AG09319 (cell line): ENCODE measurements around the gene DTWD2.

Experiments used
- DNase-seq: peaks from one replicate; pipeline ENCODE4 v3.0.0-alpha.2; 2010; ENCODE audit warnings: low read depth; ENCODE audit errors: extremely low read depth
- TF ChIP-seq, protein P1 (sequence below): IDR thresholded peaks from 2 replicates; pipeline ENCODE4 v1.5.1; 2011; ENCODE audit warnings: low read depth, mild to moderate bottlenecking, inconsistent platforms, low read length, moderate library complexity

Gene DTWD2

GRCh38 chr5:118791926-118792734 lies 196.2 kb downstream of the DTWD2 start:
- peak; percentile 42 for DNase-seq
- TF ChIP-seq, protein P1, sequence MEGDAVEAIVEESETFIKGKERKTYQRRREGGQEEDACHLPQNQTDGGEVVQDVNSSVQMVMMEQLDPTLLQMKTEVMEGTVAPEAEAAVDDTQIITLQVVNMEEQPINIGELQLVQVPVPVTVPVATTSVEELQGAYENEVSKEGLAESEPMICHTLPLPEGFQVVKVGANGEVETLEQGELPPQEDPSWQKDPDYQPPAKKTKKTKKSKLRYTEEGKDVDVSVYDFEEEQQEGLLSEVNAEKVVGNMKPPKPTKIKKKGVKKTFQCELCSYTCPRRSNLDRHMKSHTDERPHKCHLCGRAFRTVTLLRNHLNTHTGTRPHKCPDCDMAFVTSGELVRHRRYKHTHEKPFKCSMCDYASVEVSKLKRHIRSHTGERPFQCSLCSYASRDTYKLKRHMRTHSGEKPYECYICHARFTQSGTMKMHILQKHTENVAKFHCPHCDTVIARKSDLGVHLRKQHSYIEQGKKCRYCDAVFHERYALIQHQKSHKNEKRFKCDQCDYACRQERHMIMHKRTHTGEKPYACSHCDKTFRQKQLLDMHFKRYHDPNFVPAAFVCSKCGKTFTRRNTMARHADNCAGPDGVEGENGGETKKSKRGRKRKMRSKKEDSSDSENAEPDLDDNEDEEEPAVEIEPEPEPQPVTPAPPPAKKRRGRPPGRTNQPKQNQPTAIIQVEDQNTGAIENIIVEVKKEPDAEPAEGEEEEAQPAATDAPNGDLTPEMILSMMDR = peak; percentile 84

DNA sequence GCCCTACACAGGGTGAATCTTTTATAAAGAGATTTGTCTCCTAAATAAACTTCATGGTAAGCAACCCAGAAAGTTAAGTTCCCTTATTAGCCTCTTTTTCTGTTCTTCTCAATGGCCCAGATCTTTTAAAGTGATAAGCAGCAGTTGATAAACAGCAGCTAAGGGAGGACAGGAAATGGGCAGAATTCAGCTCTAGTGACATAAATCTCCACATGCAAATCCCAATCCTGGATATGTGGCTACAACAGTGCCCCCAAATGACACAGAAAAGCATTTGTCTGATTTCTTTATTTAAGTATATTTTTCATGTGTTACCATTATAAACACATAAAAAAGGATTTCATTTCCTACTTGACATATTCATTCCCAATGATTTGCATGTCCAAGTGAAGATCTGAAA lies 199.0 kb downstream of the DTWD2 start:
- no peak for DNase-seq
- TF ChIP-seq, protein P1 = no peak

GRCh38 chr5:118788351-118788750 lies 200.0 kb downstream of the DTWD2 start:
- TF ChIP-seq, protein P1 = no peak
- DNase-seq = no peak
